GM23338 (cell line): ENCODE data around the gene MME.

Source experiments
- EZH2 ChIP-seq: fragments of 200-600 bp; sonication (generic); IDR thresholded peaks from one replicate; pipeline ENCODE4 v1.8.0; 2017; ENCODE audit warnings: antibody characterized with exemption, mild to moderate bottlenecking, low read depth; ENCODE audit not compliant: unreplicated experiment
- EZH2phosphoT487 ChIP-seq: fragments of 200-600 bp; sonication (generic); IDR thresholded peaks from one replicate; pipeline ENCODE4 v1.8.1; 2018; ENCODE audit warnings: antibody characterized with exemption; ENCODE audit not compliant: unreplicated experiment
- JUNB ChIP-seq: IDR thresholded peaks from one replicate; pipeline ENCODE4 v1.6.1; 2016; ENCODE audit warnings: antibody characterized with exemption; ENCODE audit not compliant: unreplicated experiment
- TF ChIP-seq, protein P1 (sequence below), 2 experiments: fragments of 200-600 bp in 1 of 2; sonication (generic) in 1 of 2; conservative IDR thresholded peaks; 2 replicates each; pipeline versions ENCODE4 v1.5.1 to v1.6.1; 2016 to 2017; ENCODE audit warnings: antibody characterized with exemption in 2 of 2, low read depth in 2 of 2, mild to moderate bottlenecking in 2 of 2, moderate library complexity in 1 of 2
- TF ChIP-seq, protein P2 (sequence below): IDR thresholded peaks from one replicate; pipeline ENCODE4 v1.6.1; 2018; ENCODE audit warnings: antibody characterized with exemption; ENCODE audit not compliant: unreplicated experiment

DNA sequence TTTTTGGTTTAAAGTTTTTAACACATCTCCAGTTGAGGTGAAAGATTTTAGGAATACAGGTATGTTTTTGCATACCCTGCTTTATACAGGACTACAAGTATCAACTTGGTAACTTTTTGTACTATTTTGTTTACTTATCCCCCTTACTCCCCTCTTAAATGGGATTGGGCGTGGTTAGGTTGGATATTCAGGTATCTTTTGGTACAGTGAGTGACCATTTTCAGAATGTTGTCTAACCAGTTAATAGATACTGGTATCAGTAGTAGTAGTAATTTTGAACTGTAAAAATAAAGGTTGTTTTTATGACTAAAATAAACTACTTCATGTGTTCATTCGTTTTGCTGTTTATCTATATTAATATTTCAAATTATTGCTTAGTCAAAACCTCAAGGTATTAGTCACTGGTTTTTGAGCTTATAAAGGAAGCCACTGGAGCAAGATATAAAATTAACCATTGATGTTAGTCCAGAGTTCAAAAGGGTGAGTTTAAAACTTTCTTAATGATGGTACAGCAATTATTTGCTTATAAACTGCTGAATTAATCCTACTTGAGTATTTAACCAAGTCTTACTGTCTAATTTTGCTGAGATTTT lies 3.3 kb downstream of the MME start:
- TF ChIP-seq, protein P1, sequence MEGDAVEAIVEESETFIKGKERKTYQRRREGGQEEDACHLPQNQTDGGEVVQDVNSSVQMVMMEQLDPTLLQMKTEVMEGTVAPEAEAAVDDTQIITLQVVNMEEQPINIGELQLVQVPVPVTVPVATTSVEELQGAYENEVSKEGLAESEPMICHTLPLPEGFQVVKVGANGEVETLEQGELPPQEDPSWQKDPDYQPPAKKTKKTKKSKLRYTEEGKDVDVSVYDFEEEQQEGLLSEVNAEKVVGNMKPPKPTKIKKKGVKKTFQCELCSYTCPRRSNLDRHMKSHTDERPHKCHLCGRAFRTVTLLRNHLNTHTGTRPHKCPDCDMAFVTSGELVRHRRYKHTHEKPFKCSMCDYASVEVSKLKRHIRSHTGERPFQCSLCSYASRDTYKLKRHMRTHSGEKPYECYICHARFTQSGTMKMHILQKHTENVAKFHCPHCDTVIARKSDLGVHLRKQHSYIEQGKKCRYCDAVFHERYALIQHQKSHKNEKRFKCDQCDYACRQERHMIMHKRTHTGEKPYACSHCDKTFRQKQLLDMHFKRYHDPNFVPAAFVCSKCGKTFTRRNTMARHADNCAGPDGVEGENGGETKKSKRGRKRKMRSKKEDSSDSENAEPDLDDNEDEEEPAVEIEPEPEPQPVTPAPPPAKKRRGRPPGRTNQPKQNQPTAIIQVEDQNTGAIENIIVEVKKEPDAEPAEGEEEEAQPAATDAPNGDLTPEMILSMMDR (conservative IDR thresholded peaks at IDR 0.05; ENCODE audit: low read depth in 2 of 2), result no peak
- TF ChIP-seq EZH2phosphoT487, result no peak
- TF ChIP-seq, protein P2, sequence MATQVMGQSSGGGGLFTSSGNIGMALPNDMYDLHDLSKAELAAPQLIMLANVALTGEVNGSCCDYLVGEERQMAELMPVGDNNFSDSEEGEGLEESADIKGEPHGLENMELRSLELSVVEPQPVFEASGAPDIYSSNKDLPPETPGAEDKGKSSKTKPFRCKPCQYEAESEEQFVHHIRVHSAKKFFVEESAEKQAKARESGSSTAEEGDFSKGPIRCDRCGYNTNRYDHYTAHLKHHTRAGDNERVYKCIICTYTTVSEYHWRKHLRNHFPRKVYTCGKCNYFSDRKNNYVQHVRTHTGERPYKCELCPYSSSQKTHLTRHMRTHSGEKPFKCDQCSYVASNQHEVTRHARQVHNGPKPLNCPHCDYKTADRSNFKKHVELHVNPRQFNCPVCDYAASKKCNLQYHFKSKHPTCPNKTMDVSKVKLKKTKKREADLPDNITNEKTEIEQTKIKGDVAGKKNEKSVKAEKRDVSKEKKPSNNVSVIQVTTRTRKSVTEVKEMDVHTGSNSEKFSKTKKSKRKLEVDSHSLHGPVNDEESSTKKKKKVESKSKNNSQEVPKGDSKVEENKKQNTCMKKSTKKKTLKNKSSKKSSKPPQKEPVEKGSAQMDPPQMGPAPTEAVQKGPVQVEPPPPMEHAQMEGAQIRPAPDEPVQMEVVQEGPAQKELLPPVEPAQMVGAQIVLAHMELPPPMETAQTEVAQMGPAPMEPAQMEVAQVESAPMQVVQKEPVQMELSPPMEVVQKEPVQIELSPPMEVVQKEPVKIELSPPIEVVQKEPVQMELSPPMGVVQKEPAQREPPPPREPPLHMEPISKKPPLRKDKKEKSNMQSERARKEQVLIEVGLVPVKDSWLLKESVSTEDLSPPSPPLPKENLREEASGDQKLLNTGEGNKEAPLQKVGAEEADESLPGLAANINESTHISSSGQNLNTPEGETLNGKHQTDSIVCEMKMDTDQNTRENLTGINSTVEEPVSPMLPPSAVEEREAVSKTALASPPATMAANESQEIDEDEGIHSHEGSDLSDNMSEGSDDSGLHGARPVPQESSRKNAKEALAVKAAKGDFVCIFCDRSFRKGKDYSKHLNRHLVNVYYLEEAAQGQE, result no peak
- no peak for TF ChIP-seq EZH2
- TF ChIP-seq JUNB, result no peak
